Measurements from ENCODE around the gene SLC35A1.

GRCh38 chr6:87504441-87504840 lies 31.7 kb downstream of the SLC35A1 start:
- TF ChIP-seq POLR2A (IDR thresholded peaks at IDR 0.05) (no peak), CTCF (IDR thresholded peaks at IDR 0.05) (no peak)

Data from upper lobe of left lung (tissue), 4 donors.